ENCODE data around the gene RAB24. TPM values are rescaled to one million over a fixed set of nuclear protein-coding genes. Genes with fewer than 3 reads are reported as not detected.

Gene RAB24
- total RNA-seq, 1 experiment from 2014 or later = 37.2 TPM

GRCh38 chr5:177327539-177328522 lies 24.3 kb upstream of the RAB24 start:
- in situ Hi-C loops (cut with HindIII; ENCODE audit: low pct_unique_long_range_greater_than_20kb, low sequenced_read_pairs) = no loop called here
- TF ChIP-seq REST (IDR thresholded peaks at IDR 0.05; ENCODE audit: insufficient read depth in 1 of 2, low read depth in 2 of 2, low read length in 1 of 2) (no peak), POLR2AphosphoS5 (IDR thresholded peaks at IDR 0.05; ENCODE audit: low read depth, low read length) (no peak), TCF7L2 (IDR thresholded peaks at IDR 0.05; ENCODE audit: low read depth, low read length) (no peak), CTCF (IDR thresholded peaks at IDR 0.05) (no peak), SIN3A (IDR thresholded peaks at IDR 0.05; ENCODE audit: borderline replicate concordance, insufficient read depth, low read depth, low read length) (no peak)
- H3K4me1 ChIP-seq (ENCODE audit: control insufficient read depth, insufficient read depth, low read length) = peaks cover 10% of the 10 kb centered on the region
- 0 out of 2 replicates have a peak, but pooled peaks cover 2% of the 10 kb centered on the region for H3K36me3 ChIP-seq (ENCODE audit: control insufficient read depth, insufficient read depth, low read length)
- H3K4me3 ChIP-seq (ENCODE audit: low read depth in 2 of 2, low read length in 2 of 2) = no peak overlapping the region
- CTCF ChIA-PET = interaction anchor here (0.6 kb wide), 1 partner anchor 14 kb away, joined by 4 read pairs; no protein-coding TSS in a partner anchor
- no peak overlapping the region for H3K27ac ChIP-seq (ENCODE audit: low read length)
- no peaks in the 10 kb centered on the region for H3K9me3 ChIP-seq (ENCODE audit: control insufficient read depth, insufficient read depth, low read depth, low read length)
- ATAC-seq = no peak
- no peaks in the 10 kb centered on the region for H3K27me3 ChIP-seq (ENCODE audit: control insufficient read depth, insufficient read depth, low read length)
- no peak for DNase-seq (ENCODE audit: low read depth, low spot score)
- intact Hi-C loops (cut with micrococcal nuclease; ENCODE audit: unreplicated experiment) = no loop called here
- POLR2A ChIA-PET = interaction anchor here (1.1 kb wide), 1 partner anchor 10 kb away, joined by 3 read pairs; no protein-coding TSS in a partner anchor
- no TSS peak for BruUV-seq (replicated peaks)

- Histone ChIP-seq H3K9me3 (ENCODE audit: control insufficient read depth, insufficient read depth, low read depth, low read length) (no peaks in the 10 kb centered on the region), H3K4me1 (ENCODE audit: control insufficient read depth, insufficient read depth, low read length) (peaks cover 10% of the 10 kb centered on the region), H3K36me3 (ENCODE audit: control insufficient read depth, insufficient read depth, low read length) (0 out of 2 replicates have a peak, but pooled peaks cover 2% of the 10 kb centered on the region), H3K4me3 (ENCODE audit: low read depth in 2 of 2, low read length in 2 of 2) (no peak overlapping the region), H3K27ac (ENCODE audit: low read length) (peak overlapping the region; percentile 5; the same call in 1 of the 2 replicates), H3K27me3 (ENCODE audit: control insufficient read depth, insufficient read depth, low read length) (no peaks in the 10 kb centered on the region)
- BruUV-seq (replicated peaks) = TSS peak; percentile 50
- ChIA-PET POLR2A (no interaction called here), CTCF (interaction anchor here (0.6 kb wide), 2 partner anchors 20 to 128 kb away, joined by 3 to 7 read pairs; no protein-coding TSS in a partner anchor)
- TF ChIP-seq REST (IDR thresholded peaks at IDR 0.05; ENCODE audit: insufficient read depth in 1 of 2, low read depth in 2 of 2, low read length in 1 of 2) (no peak), CTCF (IDR thresholded peaks at IDR 0.05) (no peak), TCF7L2 (IDR thresholded peaks at IDR 0.05; ENCODE audit: low read depth, low read length) (no peak), POLR2AphosphoS5 (IDR thresholded peaks at IDR 0.05; ENCODE audit: low read depth, low read length) (no peak), SIN3A (IDR thresholded peaks at IDR 0.05; ENCODE audit: borderline replicate concordance, insufficient read depth, low read depth, low read length) (no peak)
- DNase-seq (ENCODE audit: low read depth, low spot score) (no peak), ATAC-seq (peak; percentile 80)
- intact Hi-C loops (cut with micrococcal nuclease; ENCODE audit: unreplicated experiment) (no loop called here), in situ Hi-C loops (cut with HindIII; ENCODE audit: low pct_unique_long_range_greater_than_20kb, low sequenced_read_pairs) (no loop called here)
Measured at GRCh38 chr5:177325868-177326381, 22.4 kb upstream of the RAB24 start.

All from Panc1 (cell line).